Fibroblast of lung (primary cell): ENCODE measurements around the gene SLC38A10.

ENCODE experiments used
- CTCF ChIP-seq, 2 donors: IDR thresholded peaks in 1 of 2; conservative IDR thresholded peaks in 1 of 2; 1 replicate in 1 of 2; 2 replicates in 1 of 2; pipeline ENCODE4 v1.5.1; 2011 to 2012; ENCODE audit warnings: low read length in 2 of 2, control low read depth in 1 of 2, inconsistent platforms in 1 of 2, low read depth in 1 of 2, mild to moderate bottlenecking in 1 of 2
- EZH2 ChIP-seq: IDR thresholded peaks from 2 replicates; pipeline ENCODE4 v1.5.1; 2012; ENCODE audit warnings: low read length, control low read depth, mild to moderate bottlenecking; ENCODE audit errors: missing control alignments

- TF ChIP-seq EZH2 (no peak), CTCF (conservative IDR thresholded peaks at IDR 0.05 in 1 of 2, IDR thresholded peaks at IDR 0.05 in 1 of 2; ENCODE audit: low read depth in 1 of 2, low read length in 2 of 2) (peak; percentile 10 to 32)
Measured at GRCh38 chr17:81230043-81230820, 64.9 kb downstream of the SLC38A10 start.
